H1 (cell line): Measurements from ENCODE around the gene ASIP. TPM values are rescaled to one million over a fixed set of nuclear protein-coding genes. Genes with fewer than 3 reads are reported as not detected.

Experiments used
- CTCF ChIA-PET: fragments of 300-600 bp; sonication (Branson Sonifier 250); formaldehyde crosslinking; loops from one replicate; lab custom pipeline; 2021; ENCODE audit not compliant: partially characterized antibody; lab: Charles Lee
- POLR2A ChIA-PET: fragments of 300-600 bp; sonication (Branson Sonifier 250); formaldehyde crosslinking; loops from one replicate; lab custom pipeline; 2021; ENCODE audit warnings: inconsistent platforms; ENCODE audit not compliant: partially characterized antibody; lab: Charles Lee
- DNase-seq, 2 experiments: peaks; one replicate each; pipeline versions ENCODE4 v3.0.0 to v3.0.0-alpha.2; 2010 to 2022; ENCODE audit warnings: low spot score in 2 of 2, low read depth in 1 of 2, mixed read lengths in 1 of 2
- FAIRE-seq: peaks from 2 replicates; lab custom pipeline; 2011; peaks lifted over from hg19 to GRCh38; lab: Jason Lieb, UNC
- H2AFZ ChIP-seq: 2 replicates; pipeline ENCODE4 v1.8.1; 2012; ENCODE audit warnings: low read length, inconsistent platforms
- H2AK5ac ChIP-seq: 2 replicates; pipeline ENCODE4 v1.6.1; 2013; ENCODE audit warnings: low read depth, low read length
- H2BK120ac ChIP-seq: replicated peaks from 2 replicates; pipeline ENCODE3; 2013; ENCODE audit warnings: low read depth, low read length, inconsistent platforms
- H2BK12ac ChIP-seq: 2 replicates; pipeline ENCODE4 v1.6.1; 2013; ENCODE audit warnings: low read depth, low read length
- H2BK15ac ChIP-seq: 2 replicates; pipeline ENCODE4 v1.6.1; 2013; ENCODE audit warnings: low read length
- H2BK20ac ChIP-seq: 2 replicates; pipeline ENCODE4 v1.6.1; 2013; ENCODE audit warnings: low read length
- H2BK5ac ChIP-seq: 2 replicates; pipeline ENCODE4 v1.6.1; 2013; ENCODE audit warnings: low read depth, low read length
- H3K14ac ChIP-seq: 2 replicates; pipeline ENCODE4 v1.6.1; 2013; ENCODE audit warnings: inconsistent platforms; ENCODE audit not compliant: insufficient read length
- H3K18ac ChIP-seq: 2 replicates; pipeline ENCODE4 v1.6.1; 2013; ENCODE audit warnings: low read length; ENCODE audit errors: extremely low read depth
- H3K23ac ChIP-seq: 2 replicates; pipeline ENCODE4 v1.6.1; 2013; ENCODE audit warnings: inconsistent platforms; ENCODE audit not compliant: insufficient read length
- H3K23me2 ChIP-seq: 2 replicates; pipeline ENCODE4 v1.6.1; 2013; ENCODE audit warnings: low read depth, low read length
- H3K27ac ChIP-seq: 2 replicates; pipeline ENCODE4 v1.6.1; 2011; ENCODE audit warnings: low read depth, low read length, inconsistent platforms
- H3K27me3 ChIP-seq, 4 experiments: replicated peaks in 1 of 4; 1 replicate in 1 of 4; 2 replicates in 3 of 4; pipeline versions ENCODE4 v1.6.1 to v1.8.1; 2011 to 2013; ENCODE audit warnings: low read length in 3 of 4, mild to moderate bottlenecking in 3 of 4, inconsistent platforms in 2 of 4, mixed read lengths in 2 of 4, moderate library complexity in 1 of 4; ENCODE audit not compliant: control insufficient read depth in 3 of 4, insufficient read depth in 3 of 4; ENCODE audit errors: extremely low read depth in 1 of 4
- H3K36me3 ChIP-seq, 4 experiments: 2 replicates each; pipeline versions ENCODE4 v1.6.1 to v1.8.1; 2011 to 2013; ENCODE audit warnings: mild to moderate bottlenecking in 4 of 4, low read length in 3 of 4, moderate library complexity in 2 of 4, control low read depth in 1 of 4, inconsistent platforms in 1 of 4; ENCODE audit not compliant: insufficient read depth in 4 of 4, control insufficient read depth in 2 of 4
- H3K4ac ChIP-seq: replicated peaks from 2 replicates; pipeline ENCODE3; 2013; ENCODE audit warnings: low read length, low read depth, mixed read lengths, inconsistent platforms; ENCODE audit not compliant: insufficient read length
- H3K4me1 ChIP-seq, 4 experiments: replicated peaks in 1 of 4; 1 replicate in 1 of 4; 2 replicates in 3 of 4; pipeline versions ENCODE4 v1.6.1 to v1.8.1; 2011 to 2013; ENCODE audit warnings: low read length in 3 of 4, inconsistent platforms in 2 of 4, mixed read lengths in 1 of 4; ENCODE audit not compliant: insufficient read depth in 4 of 4, control insufficient read depth in 3 of 4
- H3K4me2 ChIP-seq, 2 experiments: 2 replicates each; pipeline versions ENCODE4 v1.6.1 to v1.8.1; 2011 to 2013; ENCODE audit warnings: low read depth in 2 of 2, low read length in 2 of 2, control low read depth in 1 of 2, inconsistent platforms in 1 of 2, mild to moderate bottlenecking in 1 of 2; ENCODE audit not compliant: insufficient read depth in 1 of 2
- H3K4me3 ChIP-seq, 4 experiments: fragments of 200-600, 300-600 bp in 1 of 4; sonication (generic), shearing (Covaris generic), sonication (Bioruptor Twin) in 1 of 4; 2 replicates each; pipeline versions ENCODE4 v1.5.1 to v1.8.1; 2011 to 2016; ENCODE audit warnings: low read length in 4 of 4, low read depth in 3 of 4, control low read depth in 2 of 4, inconsistent platforms in 2 of 4, mild to moderate bottlenecking in 2 of 4, mixed read lengths in 1 of 4, moderate library complexity in 1 of 4; ENCODE audit not compliant: insufficient read depth in 2 of 4; ENCODE audit errors: extremely low read depth in 1 of 4
- H3K56ac ChIP-seq: replicated peaks from 2 replicates; pipeline ENCODE3; 2013; ENCODE audit warnings: low read depth, mild to moderate bottlenecking, mixed read lengths, low read length, inconsistent platforms; ENCODE audit not compliant: insufficient read length
- H3K79me1 ChIP-seq: 2 replicates; pipeline ENCODE4 v1.6.1; 2013; ENCODE audit warnings: low read depth, low read length, control low read depth
- H3K79me2 ChIP-seq, 2 experiments: 2 replicates each; pipeline versions ENCODE4 v1.6.1 to v1.8.1; 2012 to 2013; ENCODE audit warnings: low read length in 2 of 2, mild to moderate bottlenecking in 2 of 2, inconsistent platforms in 1 of 2; ENCODE audit not compliant: insufficient read depth in 2 of 2, control insufficient read depth in 1 of 2
- H3K9ac ChIP-seq, 4 experiments: replicated peaks in 1 of 4; 1 replicate in 1 of 4; 2 replicates in 3 of 4; pipeline versions ENCODE4 v1.6.1 to v1.8.1; 2011 to 2013; ENCODE audit warnings: low read depth in 3 of 4, low read length in 3 of 4, control low read depth in 2 of 4, mild to moderate bottlenecking in 2 of 4, moderate library complexity in 2 of 4, inconsistent platforms in 1 of 4; ENCODE audit errors: extremely low read depth in 1 of 4
- H3K9me3 ChIP-seq, 2 experiments: 2 replicates each; pipeline versions ENCODE4 v1.6.1 to v1.8.1; 2012 to 2013; ENCODE audit warnings: mild to moderate bottlenecking in 2 of 2, moderate library complexity in 2 of 2, control low read depth in 1 of 2, inconsistent platforms in 1 of 2, low read depth in 1 of 2, low read length in 1 of 2, mixed read lengths in 1 of 2; ENCODE audit not compliant: insufficient read depth in 2 of 2
- H4K20me1 ChIP-seq, 2 experiments: replicated peaks in 1 of 2; 2 replicates each; pipeline versions ENCODE3 to v1.8.1; 2011 to 2013; ENCODE audit warnings: inconsistent platforms in 2 of 2, low read length in 2 of 2, mild to moderate bottlenecking in 1 of 2; ENCODE audit not compliant: insufficient read depth in 2 of 2, control insufficient read depth in 1 of 2
- H4K5ac ChIP-seq: 2 replicates; pipeline ENCODE4 v1.6.1; 2013; ENCODE audit warnings: low read length, low read depth, mixed read lengths, inconsistent platforms; ENCODE audit not compliant: insufficient read length
- H4K8ac ChIP-seq: 2 replicates; pipeline ENCODE4 v1.8.0; 2013; ENCODE audit warnings: mild to moderate bottlenecking, moderate library complexity, low read length, inconsistent platforms; ENCODE audit not compliant: insufficient read depth; ENCODE audit errors: extremely low read depth
- H4K91ac ChIP-seq: replicated peaks from 2 replicates; pipeline ENCODE3; 2013; ENCODE audit warnings: low read length, mixed read lengths, inconsistent platforms; ENCODE audit not compliant: insufficient read length
- ATF3 ChIP-seq: IDR thresholded peaks from 2 replicates; pipeline ENCODE4 v1.6.1; 2011; ENCODE audit warnings: low read depth, mild to moderate bottlenecking, low read length; ENCODE audit not compliant: insufficient read depth
- BCL11A ChIP-seq, 2 experiments: IDR thresholded peaks; one replicate each; pipeline ENCODE4 v1.6.1; 2011; ENCODE audit warnings: low read depth in 2 of 2, low read length in 2 of 2, mild to moderate bottlenecking in 2 of 2
- CHD1 ChIP-seq: IDR thresholded peaks from 2 replicates; pipeline ENCODE4 v1.6.1; 2012; ENCODE audit warnings: low read depth, low read length, improper control_type of control experiment
- E2F6 ChIP-seq: IDR thresholded peaks from 2 replicates; pipeline ENCODE4 v1.6.1; 2012; ENCODE audit warnings: inconsistent platforms
- HDAC2 ChIP-seq, 2 experiments: fragments of 300-600 bp in 1 of 2; sonication (generic) in 1 of 2; IDR thresholded peaks; 2 replicates each; pipeline ENCODE4 v1.6.1; 2011 to 2012; ENCODE audit warnings: low read depth in 2 of 2, low read length in 2 of 2, mild to moderate bottlenecking in 2 of 2, moderate library complexity in 2 of 2, borderline replicate concordance in 1 of 2, inconsistent platforms in 1 of 2
- KDM4A ChIP-seq: IDR thresholded peaks from one replicate; pipeline ENCODE4 v1.7.1; 2012; ENCODE audit warnings: low read depth, mild to moderate bottlenecking, moderate library complexity, low read length, inconsistent platforms; ENCODE audit not compliant: severe bottlenecking
- PHF8 ChIP-seq: fragments of 200-600 bp; sonication (generic); conservative IDR thresholded peaks from 2 replicates; pipeline ENCODE4 v1.7.1; 2012; ENCODE audit warnings: low read depth, mild to moderate bottlenecking, inconsistent platforms, low read length, moderate library complexity
- SP1 ChIP-seq: IDR thresholded peaks from 2 replicates; pipeline ENCODE4 v1.6.1; 2011; ENCODE audit warnings: low read depth, low read length
- TBP ChIP-seq: IDR thresholded peaks from 2 replicates; pipeline ENCODE4 v1.6.1; 2011; ENCODE audit warnings: low read depth, low read length, improper control_type of control experiment
- WGBS, 2 experiments: shearing (Covaris generic) in 1 of 2; methylation state at CpG; one replicate each; pipeline versions ENCODE4 v1.1.6 to v1.1.7; 2013 to 2015; ENCODE audit warnings: low lambda C conversion rate in 2 of 2, mixed read lengths in 2 of 2, inconsistent platforms in 1 of 2, low coverage in 1 of 2, missing lambda C conversion rate in 1 of 2; ENCODE audit not compliant: insufficient replicate concordance in 2 of 2, insufficient coverage in 1 of 2, insufficient read length in 1 of 2; ENCODE audit errors: extremely low coverage in 1 of 2, missing lambda C conversion rate in 1 of 2; 5-methylcytosine and 5-hydroxymethylcytosine counted together
- polyA plus RNA-seq, 7 experiments: library from polyadenylated mRNA; depleted of rRNA in 3 of 7; stranded (reverse) in 5 of 7; unstranded in 2 of 7; fragments of >200 nt in 5 of 7; fragments of 200-250 nt in 2 of 7; gene quantifications; 1 replicate in 5 of 7; 2 replicates in 1 of 7; 4 replicates in 1 of 7; pipeline versions ENCODE4 v1.2.1 to v1.2.3, GENCODE V29; 2011 to 2013; ENCODE audit warnings: missing spikeins in 2 of 7, mixed read lengths in 2 of 7
- total RNA-seq: library from RNA; stranded (reverse); fragmentation: NEBNext Ultra II Directional; extraction: Animal tissue kit (Norgen Biotek cat#: 25700); gene quantifications from 2 replicates; pipeline ENCODE4 v1.2.1, GENCODE V29; 2021

The ASIP gene
- total and polyA plus RNA-seq, 2 of the 8 experiments (the other 6 are each of a cell fraction or from before 2014, with no cell fraction given), result not detected

GRCh38 chr20:34302723-34303533 lies 61.7 kb downstream of the ASIP start, which contains the start of gene AHCY:
AHCY (minus strand) TSS chr20:34303355; CDS start chr20:34303270, 85 bp downstream.
- POLR2A ChIA-PET, result interaction anchor here (0.5 to 4.3 kb wide), 38 partner anchors 9 to 404 kb away, joined by 3 to 29 read pairs (median 4); partner anchors contain the start of genes DYNLRB1, ITCH and TP53INP2
- Histone ChIP-seq H3K79me2 (peaks cover 19 to 45% of the 10 kb centered on the region in 2 experiments), H3K27me3 (no peaks in the 10 kb centered on the region), H3K14ac (no peak within 1 kb of the TSS), H3K27ac (peak within 1 kb of the TSS; percentile 92), H3K18ac (peak within 1 kb of the TSS; percentile 71; the same call in 1 of the 2 replicates), H2BK12ac (no peak within 1 kb of the TSS), H3K9me3 (no peaks in the 10 kb centered on the region), H3K4me2 (peak within 1 kb of the TSS; percentile 86 to 94), H3K36me3 (peaks cover 0 to 4% (median 0%) of the 10 kb centered on the region in 4 experiments; a peak in 3 of 8 replicates), H2BK120ac (peak within 1 kb of the TSS; percentile 10), H3K23me2 (peaks cover 4% of the 10 kb centered on the region; the same call in 1 of the 2 replicates), H2BK20ac (no peak within 1 kb of the TSS), H3K4me3 (peak within 1 kb of the TSS; percentile 69 to 94 (median 86)), H4K8ac (peak within 1 kb of the TSS; percentile 93; the same call in 1 of the 2 replicates), H4K91ac (peak within 1 kb of the TSS; percentile 34), H3K4ac (peak within 1 kb of the TSS; percentile 82), H4K20me1 (peaks cover 15 to 21% of the 10 kb centered on the region in 2 experiments), H2AK5ac (peak within 1 kb of the TSS; percentile 94), H2AFZ (no peak within 1 kb of the TSS), H3K23ac (no peak within 1 kb of the TSS), H2BK15ac (no peak within 1 kb of the TSS), H3K79me1 (peaks cover 11% of the 10 kb centered on the region), H2BK5ac (peak within 1 kb of the TSS; percentile 82), H3K4me1 (peaks cover 3 to 9% (median 7%) of the 10 kb centered on the region in 4 experiments; a peak in 6 of 7 replicates), H4K5ac (peak within 1 kb of the TSS; percentile 89), H3K56ac (peak within 1 kb of the TSS; percentile 56), H3K9ac (peak within 1 kb of the TSS; percentile 83 to 98 (median 92))
- peak; percentile 94 to 97 for DNase-seq
- WGBS, 2 experiments, result 2% methylated on average over 73 of the region's 79 CpGs; no CpG with 5 or more reads in 1 of the 2 experiments
- FAIRE-seq, result peak; percentile 36
- CTCF ChIA-PET, result interaction anchor here (0.7 to 2.8 kb wide), 5 partner anchors 9 to 220 kb away, joined by 4 to 18 read pairs (median 4); no protein-coding TSS in a partner anchor
- TF ChIP-seq KDM4A (peak; percentile 57), HDAC2 (IDR thresholded peaks at IDR 0.05; ENCODE audit: borderline replicate concordance in 1 of 2, low read depth in 2 of 2, low read length in 2 of 2) (0 out of 4 replicates have a peak, but pooled peaks of 1 of the 2 experiments have one; percentile 12), ATF3 (no peak), E2F6 (peak; percentile 62; the same call in 1 of the 2 replicates), BCL11A (IDR thresholded peaks at IDR 0.05; ENCODE audit: low read depth in 2 of 2, low read length in 2 of 2) (no peak), TBP (peak; percentile 93), CHD1 (no peak), PHF8 (peak; percentile 96), SP1 (peak; percentile 72; the same call in 1 of the 2 replicates)
